Measurements from ENCODE around the gene TRIOBP.

DNA sequence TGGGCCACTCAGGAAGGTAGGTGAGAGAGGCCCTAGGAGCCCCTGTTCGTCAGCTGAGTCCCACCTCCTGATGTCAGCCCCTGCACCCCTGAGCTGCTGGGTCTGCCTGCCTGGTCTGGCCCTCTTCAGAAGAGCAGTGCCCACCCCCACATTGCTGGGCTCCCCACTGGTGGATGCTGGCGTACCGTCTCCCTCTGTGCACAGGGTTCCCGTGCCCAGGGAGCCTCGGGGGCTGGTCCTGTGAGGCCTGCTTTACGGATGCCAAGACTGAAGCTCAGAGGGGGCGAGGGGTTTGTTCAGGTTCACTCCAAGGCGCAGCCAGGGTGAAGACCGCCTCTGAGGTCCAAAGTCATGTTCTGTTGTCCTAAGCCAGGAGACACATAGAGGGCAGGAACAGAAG lies 66.2 kb downstream of the TRIOBP start:
- TF ChIP-seq, protein P1, sequence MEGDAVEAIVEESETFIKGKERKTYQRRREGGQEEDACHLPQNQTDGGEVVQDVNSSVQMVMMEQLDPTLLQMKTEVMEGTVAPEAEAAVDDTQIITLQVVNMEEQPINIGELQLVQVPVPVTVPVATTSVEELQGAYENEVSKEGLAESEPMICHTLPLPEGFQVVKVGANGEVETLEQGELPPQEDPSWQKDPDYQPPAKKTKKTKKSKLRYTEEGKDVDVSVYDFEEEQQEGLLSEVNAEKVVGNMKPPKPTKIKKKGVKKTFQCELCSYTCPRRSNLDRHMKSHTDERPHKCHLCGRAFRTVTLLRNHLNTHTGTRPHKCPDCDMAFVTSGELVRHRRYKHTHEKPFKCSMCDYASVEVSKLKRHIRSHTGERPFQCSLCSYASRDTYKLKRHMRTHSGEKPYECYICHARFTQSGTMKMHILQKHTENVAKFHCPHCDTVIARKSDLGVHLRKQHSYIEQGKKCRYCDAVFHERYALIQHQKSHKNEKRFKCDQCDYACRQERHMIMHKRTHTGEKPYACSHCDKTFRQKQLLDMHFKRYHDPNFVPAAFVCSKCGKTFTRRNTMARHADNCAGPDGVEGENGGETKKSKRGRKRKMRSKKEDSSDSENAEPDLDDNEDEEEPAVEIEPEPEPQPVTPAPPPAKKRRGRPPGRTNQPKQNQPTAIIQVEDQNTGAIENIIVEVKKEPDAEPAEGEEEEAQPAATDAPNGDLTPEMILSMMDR (IDR thresholded peaks at IDR 0.05; ENCODE audit: low read depth, low read length): no peak
- TF ChIP-seq EZH2phosphoT487 (IDR thresholded peaks at IDR 0.05; ENCODE audit: low read depth): no peak
